ENCODE results near the gene OOSP3.
"Not testable (repeated sequence)": the region's sequence is repeated elsewhere in the genome, so short reads cannot be mapped to it uniquely, and the experiment has no call there.

Gene OOSP3

DNA sequence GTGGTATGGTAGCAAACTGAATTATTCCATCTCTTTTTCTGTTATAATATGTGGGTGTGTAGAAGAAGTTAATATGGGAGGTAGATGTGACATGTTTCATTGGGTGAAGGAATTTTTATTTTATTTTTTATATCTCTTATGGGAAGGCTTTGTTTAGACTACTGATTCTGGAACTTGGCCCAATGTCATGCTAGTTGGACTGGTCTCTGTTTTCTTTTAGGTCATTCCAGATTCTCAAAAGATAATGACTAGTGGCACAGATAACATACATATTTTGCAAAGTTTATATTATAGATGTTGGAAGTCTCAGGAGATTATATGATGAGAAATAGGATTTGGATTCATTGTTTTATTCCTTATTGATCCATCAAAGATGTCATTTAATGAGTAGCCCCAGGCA lies 1.3 kb upstream of the OOSP3 start:
- Histone ChIP-seq H3K4me3 (ENCODE audit: low read length) (no peak overlapping the region), H3K9me3 (replicated peaks; ENCODE audit: low read length) (no peaks in the 10 kb centered on the region), H3K4me1 (ENCODE audit: control insufficient read depth, insufficient read depth, low read length) (no peaks in the 10 kb centered on the region), H3K4me2 (ENCODE audit: low read length) (no peak overlapping the region), H3K9ac (ENCODE audit: low read depth, low read length) (no peak overlapping the region), H3K36me3 (ENCODE audit: insufficient read depth, low read length) (no peaks in the 10 kb centered on the region), H3K27me3 (ENCODE audit: control insufficient read depth, insufficient read depth, low read length) (no peaks in the 10 kb centered on the region)

- Histone ChIP-seq H3K9me3 (replicated peaks; ENCODE audit: low read length) (no peaks in the 10 kb centered on the region), H3K4me3 (ENCODE audit: low read length) (no peak overlapping the region), H3K4me1 (ENCODE audit: control insufficient read depth, insufficient read depth, low read length) (no peaks in the 10 kb centered on the region), H3K36me3 (ENCODE audit: insufficient read depth, low read length) (no peaks in the 10 kb centered on the region), H3K9ac (ENCODE audit: low read depth, low read length) (no peak overlapping the region), H3K4me2 (ENCODE audit: low read length) (no peak overlapping the region), H3K27me3 (ENCODE audit: control insufficient read depth, insufficient read depth, low read length) (no peaks in the 10 kb centered on the region)
These were observed 798 bp upstream of the OOSP3 start for GRCh38 chr11:59877784-59878183.

- H3K9ac ChIP-seq (ENCODE audit: low read depth, low read length): no peak overlapping the region
- no peak overlapping the region for H3K4me2 ChIP-seq (ENCODE audit: low read length)
- H3K36me3 ChIP-seq (ENCODE audit: insufficient read depth, low read length): no peaks in the 10 kb centered on the region
- H3K9me3 ChIP-seq (replicated peaks; ENCODE audit: low read length): no peaks in the 10 kb centered on the region
- no peak overlapping the region for H3K4me3 ChIP-seq (ENCODE audit: low read length)
- no peaks in the 10 kb centered on the region for H3K4me1 ChIP-seq (ENCODE audit: control insufficient read depth, insufficient read depth, low read length)
- H3K27me3 ChIP-seq (ENCODE audit: control insufficient read depth, insufficient read depth, low read length): no peaks in the 10 kb centered on the region
These were observed 985 bp downstream of the OOSP3 start for GRCh38 chr11:59879567-59879966.

DNA sequence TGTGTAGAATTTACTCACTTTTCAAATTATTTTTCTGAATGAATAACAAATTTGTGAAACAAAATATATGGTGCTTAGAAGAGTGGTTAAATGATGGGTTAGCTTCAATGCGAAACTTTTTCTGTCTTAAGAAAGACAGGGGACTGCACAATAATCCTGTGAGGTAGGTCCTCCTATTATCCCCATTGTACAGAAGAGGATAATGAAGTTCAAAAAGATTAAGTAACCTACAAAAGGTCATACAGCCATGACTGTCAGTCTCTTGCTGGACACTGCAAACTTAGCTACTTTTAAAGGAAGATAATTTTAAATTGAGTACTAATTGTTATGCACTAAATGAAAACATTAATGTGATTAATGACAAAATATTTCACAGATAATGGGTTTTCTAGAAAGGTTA lies 5.0 kb downstream of the OOSP3 start:
- Histone ChIP-seq H3K27me3 (ENCODE audit: control insufficient read depth, insufficient read depth, low read length) (no peaks in the 10 kb centered on the region), H3K4me2 (ENCODE audit: low read length) (no peak overlapping the region), H3K9ac (ENCODE audit: low read depth, low read length) (no peak overlapping the region), H3K9me3 (replicated peaks; ENCODE audit: low read length) (no peaks in the 10 kb centered on the region), H3K36me3 (ENCODE audit: insufficient read depth, low read length) (no peaks in the 10 kb centered on the region), H3K4me1 (ENCODE audit: control insufficient read depth, insufficient read depth, low read length) (no peaks in the 10 kb centered on the region), H3K4me3 (ENCODE audit: low read length) (no peak overlapping the region)

GRCh38 chr11:59887156-59887555 lies 8.6 kb downstream of the OOSP3 start:
- not testable (repeated sequence) for H3K36me3 ChIP-seq (ENCODE audit: insufficient read depth, low read length); H3K4me3 ChIP-seq (ENCODE audit: low read length); H3K4me2 ChIP-seq (ENCODE audit: low read length); H3K27me3 ChIP-seq (ENCODE audit: control insufficient read depth, insufficient read depth, low read length); H3K9ac ChIP-seq (ENCODE audit: low read depth, low read length); H3K9me3 ChIP-seq (replicated peaks; ENCODE audit: low read length); H3K4me1 ChIP-seq (ENCODE audit: control insufficient read depth, insufficient read depth, low read length)

DNA sequence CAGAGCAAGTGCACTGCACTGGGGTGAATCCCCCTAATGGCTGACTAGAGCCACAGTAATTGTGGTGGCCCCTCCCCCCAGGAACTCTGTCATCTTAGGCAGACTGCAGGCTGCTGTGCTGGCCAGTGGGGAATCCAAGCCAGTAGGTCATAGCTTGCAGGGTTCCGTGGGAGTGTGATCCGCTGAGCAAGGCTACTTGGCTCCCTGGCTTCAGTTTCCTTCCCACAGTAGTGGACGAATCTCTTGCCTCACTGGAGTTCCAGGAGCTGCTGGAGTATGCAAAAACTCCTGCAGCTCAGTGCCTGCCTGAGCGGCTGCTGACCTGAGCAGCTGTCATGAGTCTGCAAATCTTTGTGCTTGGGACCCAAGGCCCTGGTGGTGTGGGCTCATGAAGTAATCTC lies 13.2 kb downstream of the OOSP3 start:
- Histone ChIP-seq H3K4me1 (ENCODE audit: control insufficient read depth, insufficient read depth, low read length) (no peaks in the 10 kb centered on the region), H3K36me3 (ENCODE audit: insufficient read depth, low read length) (no peaks in the 10 kb centered on the region), H3K4me2 (ENCODE audit: low read length) (no peak overlapping the region), H3K9me3 (replicated peaks; ENCODE audit: low read length) (no peaks in the 10 kb centered on the region), H3K9ac (ENCODE audit: low read depth, low read length) (no peak overlapping the region), H3K4me3 (ENCODE audit: low read length) (no peak overlapping the region), H3K27me3 (ENCODE audit: control insufficient read depth, insufficient read depth, low read length) (no peaks in the 10 kb centered on the region)

- Histone ChIP-seq H3K4me3 (ENCODE audit: low read length) (no peak overlapping the region), H3K27me3 (ENCODE audit: control insufficient read depth, insufficient read depth, low read length) (no peaks in the 10 kb centered on the region), H3K36me3 (ENCODE audit: insufficient read depth, low read length) (no peaks in the 10 kb centered on the region), H3K4me2 (ENCODE audit: low read length) (no peak overlapping the region), H3K4me1 (ENCODE audit: control insufficient read depth, insufficient read depth, low read length) (no peaks in the 10 kb centered on the region), H3K9me3 (replicated peaks; ENCODE audit: low read length) (no peaks in the 10 kb centered on the region), H3K9ac (ENCODE audit: low read depth, low read length) (no peak overlapping the region)
These were observed 16.0 kb downstream of the OOSP3 start for GRCh38 chr11:59894616-59895015.

DNA sequence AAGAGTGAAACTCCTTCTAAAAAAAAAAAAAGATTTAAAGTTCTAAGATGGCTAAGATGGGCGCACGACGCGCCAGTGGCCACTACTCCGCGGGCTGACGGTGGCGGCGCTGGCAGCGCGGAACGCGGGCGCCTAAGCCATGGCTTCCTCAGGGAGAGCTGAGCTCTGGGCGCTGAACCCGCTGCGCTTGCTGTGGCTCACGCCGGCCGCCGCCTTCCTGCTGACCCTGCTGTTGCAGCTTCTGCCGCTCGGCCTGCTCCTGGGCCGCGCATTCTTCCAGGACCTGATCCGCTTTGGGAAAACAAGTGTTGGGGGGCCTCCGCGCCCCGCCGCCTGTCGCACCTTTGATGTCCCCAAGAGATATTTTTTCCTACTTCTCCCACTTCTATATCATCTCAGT lies 19.5 kb downstream of the OOSP3 start:
- Histone ChIP-seq H3K9me3 (replicated peaks; ENCODE audit: low read length) (no peaks in the 10 kb centered on the region), H3K4me2 (ENCODE audit: low read length) (no peak overlapping the region), H3K9ac (ENCODE audit: low read depth, low read length) (no peak overlapping the region), H3K36me3 (ENCODE audit: insufficient read depth, low read length) (no peaks in the 10 kb centered on the region), H3K4me3 (ENCODE audit: low read length) (no peak overlapping the region), H3K27me3 (ENCODE audit: control insufficient read depth, insufficient read depth, low read length) (no peaks in the 10 kb centered on the region), H3K4me1 (ENCODE audit: control insufficient read depth, insufficient read depth, low read length) (no peaks in the 10 kb centered on the region)

DNA sequence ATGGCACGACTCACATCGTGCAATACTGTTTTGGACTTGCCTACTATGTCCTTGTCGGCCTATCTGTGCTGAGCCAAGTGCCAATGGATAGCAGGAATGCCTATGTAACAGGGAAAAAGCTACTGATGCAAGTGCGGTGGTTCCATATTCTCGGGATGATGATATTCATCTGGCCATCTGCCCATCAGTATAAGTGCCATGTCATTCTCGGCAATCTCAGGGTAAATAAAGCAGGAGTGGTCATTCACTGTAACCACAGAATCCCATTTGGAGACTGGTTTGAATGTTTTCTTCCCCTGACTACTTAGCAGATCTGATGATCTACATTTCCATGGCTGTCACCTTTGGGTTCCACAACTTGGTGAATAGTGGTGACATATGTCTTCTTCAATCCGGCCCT lies 20.1 kb downstream of the OOSP3 start:
- no peak overlapping the region for H3K4me3 ChIP-seq (ENCODE audit: low read length)
- no peaks in the 10 kb centered on the region for H3K36me3 ChIP-seq (ENCODE audit: insufficient read depth, low read length)
- no peak overlapping the region for H3K9ac ChIP-seq (ENCODE audit: low read depth, low read length)
- no peaks in the 10 kb centered on the region for H3K27me3 ChIP-seq (ENCODE audit: control insufficient read depth, insufficient read depth, low read length)
- no peak overlapping the region for H3K4me2 ChIP-seq (ENCODE audit: low read length)
- H3K4me1 ChIP-seq (ENCODE audit: control insufficient read depth, insufficient read depth, low read length): no peaks in the 10 kb centered on the region
- no peaks in the 10 kb centered on the region for H3K9me3 ChIP-seq (replicated peaks; ENCODE audit: low read length)

DNA sequence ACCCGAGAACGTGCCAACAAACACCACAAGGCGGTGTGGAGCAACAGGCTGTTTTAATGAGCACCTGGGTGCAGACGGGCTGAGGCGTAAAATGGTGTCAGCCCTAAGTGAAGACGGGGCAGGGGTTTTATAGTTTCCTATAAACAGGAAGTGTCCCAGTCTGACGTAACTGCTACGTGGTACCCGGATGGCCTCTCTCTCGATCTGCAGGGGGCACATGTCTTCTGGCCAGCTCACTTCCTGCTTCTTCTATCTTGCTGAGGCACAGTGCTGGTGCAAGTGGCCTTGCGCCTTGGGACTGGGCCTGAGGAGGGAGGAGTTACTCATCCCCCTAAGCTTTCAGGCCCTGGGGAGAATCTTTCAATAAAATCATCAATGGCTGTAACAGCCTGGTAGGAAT lies 20.9 kb downstream of the OOSP3 start:
- Histone ChIP-seq H3K27me3 (ENCODE audit: control insufficient read depth, insufficient read depth, low read length) (no peaks in the 10 kb centered on the region), H3K9me3 (replicated peaks; ENCODE audit: low read length) (no peaks in the 10 kb centered on the region), H3K4me2 (ENCODE audit: low read length) (no peak overlapping the region), H3K36me3 (ENCODE audit: insufficient read depth, low read length) (no peaks in the 10 kb centered on the region), H3K4me3 (ENCODE audit: low read length) (no peak overlapping the region), H3K4me1 (ENCODE audit: control insufficient read depth, insufficient read depth, low read length) (no peaks in the 10 kb centered on the region), H3K9ac (ENCODE audit: low read depth, low read length) (no peak overlapping the region)

DNA sequence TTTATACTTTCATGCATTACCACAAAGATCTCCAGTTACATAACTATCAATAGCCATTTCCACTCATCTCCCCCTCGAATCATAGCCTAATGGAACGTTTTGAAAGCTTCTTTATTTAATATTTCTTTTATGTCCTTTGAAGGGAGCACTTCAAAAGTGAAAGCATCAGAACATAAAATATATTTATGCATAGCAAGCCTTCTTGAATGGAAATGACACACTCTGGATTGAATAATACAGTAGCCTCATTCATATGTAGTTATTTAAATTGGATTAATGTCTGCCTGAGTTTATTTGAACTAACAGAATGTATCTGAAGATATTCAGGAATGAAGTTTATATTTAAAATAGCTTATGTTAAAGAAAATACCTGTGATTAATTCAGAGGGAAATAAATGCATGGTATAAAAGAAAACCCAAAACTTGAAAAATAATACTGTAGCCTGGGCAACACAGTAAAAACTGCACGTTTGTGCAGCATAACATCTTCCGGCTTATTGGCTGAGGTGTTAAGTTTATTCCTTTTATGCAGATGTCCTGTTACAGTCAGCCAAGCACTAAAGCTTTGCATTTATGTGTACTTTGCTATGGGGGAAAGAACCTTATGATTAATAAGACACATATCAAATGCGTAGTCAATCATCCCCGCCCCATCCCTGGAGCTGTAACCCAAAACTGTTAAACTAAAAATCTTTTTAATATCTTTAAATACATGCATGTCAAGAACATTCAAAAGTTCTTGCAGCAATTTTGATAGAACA lies 22.0 kb downstream of the OOSP3 start:
- no peaks in the 10 kb centered on the region for H3K27me3 ChIP-seq (ENCODE audit: control insufficient read depth, insufficient read depth, low read length)
- H3K4me1 ChIP-seq (ENCODE audit: control insufficient read depth, insufficient read depth, low read length): no peaks in the 10 kb centered on the region
- H3K9ac ChIP-seq (ENCODE audit: low read depth, low read length): no peak overlapping the region
- H3K9me3 ChIP-seq (replicated peaks; ENCODE audit: low read length): no peaks in the 10 kb centered on the region
- no peak overlapping the region for H3K4me2 ChIP-seq (ENCODE audit: low read length)
- no peak overlapping the region for H3K4me3 ChIP-seq (ENCODE audit: low read length)
- no peaks in the 10 kb centered on the region for H3K36me3 ChIP-seq (ENCODE audit: insufficient read depth, low read length)

DNA sequence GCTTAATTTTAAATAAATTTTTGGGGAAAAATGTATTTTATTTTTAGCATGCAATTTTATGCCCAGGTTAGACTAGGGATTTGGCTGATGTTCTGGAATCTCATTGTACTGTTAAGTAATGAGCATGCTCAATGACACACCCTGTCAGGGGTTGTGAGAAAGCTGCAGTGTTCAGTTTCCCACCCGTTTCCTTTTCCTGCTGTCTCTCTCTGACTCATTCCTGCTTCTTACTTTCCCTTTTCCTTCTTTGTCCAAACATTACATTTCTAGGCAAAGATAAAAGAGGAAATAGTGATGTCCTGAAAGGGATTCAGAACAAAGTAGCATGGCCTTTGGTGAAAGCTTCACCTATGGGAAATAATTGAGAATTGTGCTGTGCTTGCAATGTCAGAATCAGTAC lies 22.7 kb downstream of the OOSP3 start:
- Histone ChIP-seq H3K4me1 (ENCODE audit: control insufficient read depth, insufficient read depth, low read length) (no peaks in the 10 kb centered on the region), H3K9me3 (replicated peaks; ENCODE audit: low read length) (no peaks in the 10 kb centered on the region), H3K4me2 (ENCODE audit: low read length) (no peak overlapping the region), H3K36me3 (ENCODE audit: insufficient read depth, low read length) (no peaks in the 10 kb centered on the region), H3K4me3 (ENCODE audit: low read length) (no peak overlapping the region), H3K27me3 (ENCODE audit: control insufficient read depth, insufficient read depth, low read length) (no peaks in the 10 kb centered on the region), H3K9ac (ENCODE audit: low read depth, low read length) (no peak overlapping the region)
